RPMI7951 (cell line): ENCODE data around the gene C1orf105. TPM values are rescaled to one million over a fixed set of nuclear protein-coding genes. Genes with fewer than 3 reads are reported as not detected.
A peak's percentile ranks its signal among the peaks of the same experiment; 100 is the strongest.

Experiments used
- DNase-seq: peaks from one replicate; pipeline ENCODE4 v3.0.0-alpha.2; 2012; ENCODE audit warnings: low read depth
- total RNA-seq: library from RNA; depleted of rRNA; stranded (reverse); fragments of >200 nt; shearing (Covaris generic); gene quantifications from 2 replicates; pipeline ENCODE4 v1.2.3, GENCODE V29; 2014

C1orf105 gene
- total RNA-seq, 1 experiment from 2014 or later, result not detected

GRCh38 chr1:172395576-172395975 is 24.9 kb upstream of the C1orf105 start:
- no peak for DNase-seq

DNA sequence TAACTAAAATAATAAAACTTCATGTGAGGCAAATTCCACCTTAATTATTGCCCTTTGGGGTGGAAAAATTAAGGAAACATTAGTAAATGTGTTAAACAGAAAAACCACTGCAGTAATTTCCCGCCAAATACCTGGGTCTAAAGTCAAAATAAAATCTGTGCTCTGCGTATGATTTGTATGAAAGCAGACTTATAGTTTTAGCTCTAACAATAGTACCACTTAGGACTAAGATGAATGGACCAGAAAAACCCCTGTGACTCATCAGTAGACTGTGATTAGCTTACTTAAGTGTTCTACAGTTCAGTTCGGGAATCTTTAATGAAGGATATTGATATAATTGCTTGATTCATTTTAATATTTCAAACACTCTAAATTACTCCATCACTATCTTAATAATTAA is 23.3 kb upstream of the C1orf105 start:
- peak; percentile 70 for DNase-seq

GRCh38 chr1:172397633-172398032 is 22.9 kb upstream of the C1orf105 start:
- DNase-seq, result no peak

GRCh38 chr1:172398193-172398592 is 22.3 kb upstream of the C1orf105 start:
- no peak for DNase-seq

DNA sequence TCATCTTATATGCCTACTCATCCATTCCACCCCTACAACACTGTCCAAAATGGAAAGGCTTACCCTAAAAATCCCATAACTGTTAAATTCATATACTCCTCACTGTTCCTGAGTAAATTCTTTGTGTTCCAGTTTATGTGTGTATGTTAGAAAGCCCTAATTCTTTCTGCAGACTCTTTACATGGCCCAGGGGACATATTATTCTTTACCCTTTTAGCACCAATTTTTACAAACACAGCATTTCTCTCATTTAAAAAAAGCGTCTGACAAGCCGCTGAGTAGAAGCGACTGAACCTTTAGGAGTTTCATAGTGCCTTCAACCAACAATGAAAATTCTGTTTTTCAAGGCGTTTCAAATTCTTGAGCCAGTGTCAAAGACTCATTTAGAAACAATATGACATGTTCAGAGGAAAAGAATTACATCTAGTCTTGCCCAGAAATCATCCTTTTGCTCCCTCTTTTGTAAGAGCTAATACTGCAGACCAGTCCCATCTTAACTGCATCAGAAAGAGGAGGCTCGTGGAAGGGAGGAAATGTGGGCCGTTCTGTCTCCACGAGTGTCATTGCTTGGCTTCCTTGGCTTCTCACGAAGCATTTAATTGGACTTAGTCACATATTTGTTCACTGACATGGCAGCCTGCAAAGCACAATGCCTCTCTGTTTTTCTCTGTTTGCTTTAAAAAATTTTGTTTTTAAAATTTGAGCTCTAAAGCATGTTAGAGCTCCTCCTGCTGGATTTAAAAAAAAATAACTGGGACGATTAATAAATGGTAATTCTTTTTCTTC is 21.3 kb upstream of the C1orf105 start:
- peak; percentile 97 for DNase-seq

- DNase-seq, result peak; percentile 20
These were observed 20.4 kb upstream of the C1orf105 start for GRCh38 chr1:172399756-172400721.

DNA sequence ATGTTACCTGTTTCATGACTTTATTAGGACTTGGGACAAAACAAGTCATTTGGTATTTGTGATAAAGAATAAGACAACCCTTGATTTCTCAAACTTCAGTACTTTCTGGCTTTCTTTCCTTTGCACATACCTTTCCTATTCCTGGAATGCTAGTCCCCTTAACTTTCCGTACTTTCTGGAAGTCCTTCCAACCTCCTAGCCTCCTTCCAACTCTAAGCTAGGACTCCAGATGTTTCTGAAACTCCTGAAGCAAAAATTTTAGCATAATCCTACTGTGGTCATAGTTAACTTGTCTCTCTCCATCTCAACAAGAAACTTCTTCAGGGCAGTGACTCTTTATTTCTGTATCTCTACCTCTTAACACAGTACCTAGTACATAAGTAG is 19.8 kb upstream of the C1orf105 start:
- DNase-seq, result no peak

GRCh38 chr1:172401477-172401876 is 19.0 kb upstream of the C1orf105 start:
- no peak for DNase-seq

DNA sequence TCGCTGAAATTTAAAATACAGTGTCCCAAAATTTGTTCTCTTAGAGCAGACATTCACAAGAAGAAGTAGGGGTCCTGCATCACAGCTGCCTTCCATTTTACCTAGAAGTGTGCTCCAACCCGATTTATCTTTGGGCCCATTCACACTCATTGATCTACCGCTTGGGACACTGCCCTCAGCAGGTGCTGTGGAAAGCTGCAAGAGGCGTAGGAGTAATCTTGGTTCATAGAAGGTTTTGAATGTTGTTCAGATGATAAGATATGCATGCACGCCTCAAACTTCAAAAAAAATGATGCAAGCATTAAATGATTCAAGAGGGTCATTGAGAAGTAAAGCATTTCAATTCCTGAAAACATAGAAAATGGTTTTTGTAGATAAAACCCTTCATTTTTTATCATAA is 18.6 kb upstream of the C1orf105 start:
- no peak for DNase-seq

- DNase-seq, result no peak
These were observed 17.5 kb upstream of the C1orf105 start for GRCh38 chr1:172402878-172403569.

- DNase-seq, result no peak
These were observed 16.4 kb upstream of the C1orf105 start for GRCh38 chr1:172404121-172404520.

- no peak for DNase-seq
These were observed 14.6 kb upstream of the C1orf105 start for GRCh38 chr1:172405912-172406311.

GRCh38 chr1:172406968-172407367 is 13.5 kb upstream of the C1orf105 start:
- no peak for DNase-seq

DNA sequence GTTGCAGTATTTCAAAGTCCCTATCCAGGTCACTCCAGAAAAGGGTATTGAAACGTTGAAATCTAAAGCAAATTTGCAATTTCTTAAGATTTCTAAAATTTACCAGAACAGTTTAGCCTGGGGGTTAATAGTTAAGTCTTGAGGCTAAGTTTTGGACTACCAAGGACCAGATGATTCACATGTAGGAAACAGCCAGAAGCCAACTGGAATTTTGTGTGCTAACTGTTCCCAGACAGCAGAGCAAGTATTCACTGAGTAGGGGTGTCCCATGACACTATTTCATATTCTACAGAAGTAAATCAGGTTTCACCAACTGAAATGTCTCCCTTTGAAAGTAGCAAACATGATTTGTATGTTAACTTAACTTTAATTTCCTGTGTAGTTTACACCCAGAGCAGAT is 11.5 kb upstream of the C1orf105 start:
- DNase-seq, result peak; percentile 36

DNA sequence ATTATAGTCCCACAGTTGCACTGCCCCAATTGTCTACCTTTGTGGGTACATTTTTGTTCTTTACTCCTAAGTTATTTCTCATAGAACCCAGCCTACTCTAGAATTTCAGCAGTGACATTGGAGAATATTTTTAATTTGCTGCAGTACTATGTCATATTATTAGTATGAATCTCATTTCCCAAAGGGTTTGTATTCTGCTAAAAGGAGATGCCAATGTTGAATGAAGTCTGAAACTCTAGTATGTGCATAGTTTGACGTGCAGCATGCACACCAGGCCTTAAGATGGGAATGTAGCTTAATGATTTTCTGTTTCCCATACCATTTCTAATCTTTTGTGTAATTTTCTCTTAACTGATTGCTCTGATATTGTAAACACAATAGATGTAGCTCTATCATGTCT is 10.5 kb upstream of the C1orf105 start:
- DNase-seq, result no peak

DNA sequence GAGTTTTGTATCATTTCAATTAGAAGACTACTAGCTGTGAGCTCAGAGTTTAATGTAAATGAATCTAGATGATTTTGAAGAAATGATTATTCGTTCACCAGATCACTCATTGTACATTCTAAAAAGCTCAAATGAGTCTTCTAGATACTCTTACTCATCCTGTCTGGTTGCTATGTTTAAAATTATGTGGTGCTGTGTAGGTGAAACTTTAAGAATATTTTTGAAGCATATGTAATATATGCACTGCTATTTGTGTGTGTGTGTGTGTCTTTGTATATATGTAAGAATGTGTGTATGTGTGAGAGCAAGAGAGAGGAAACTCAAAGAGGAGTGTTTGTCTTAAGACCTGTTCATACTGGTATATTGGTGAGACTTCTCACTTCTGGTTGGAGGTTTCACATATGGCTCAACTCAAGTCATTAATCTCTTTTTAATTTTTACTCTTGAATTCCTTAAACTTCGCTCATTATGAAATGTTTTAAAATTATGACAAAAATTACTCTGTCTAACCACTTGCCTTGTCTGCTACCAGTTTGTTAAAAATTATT is 8.6 kb upstream of the C1orf105 start:
- DNase-seq, result no peak

DNA sequence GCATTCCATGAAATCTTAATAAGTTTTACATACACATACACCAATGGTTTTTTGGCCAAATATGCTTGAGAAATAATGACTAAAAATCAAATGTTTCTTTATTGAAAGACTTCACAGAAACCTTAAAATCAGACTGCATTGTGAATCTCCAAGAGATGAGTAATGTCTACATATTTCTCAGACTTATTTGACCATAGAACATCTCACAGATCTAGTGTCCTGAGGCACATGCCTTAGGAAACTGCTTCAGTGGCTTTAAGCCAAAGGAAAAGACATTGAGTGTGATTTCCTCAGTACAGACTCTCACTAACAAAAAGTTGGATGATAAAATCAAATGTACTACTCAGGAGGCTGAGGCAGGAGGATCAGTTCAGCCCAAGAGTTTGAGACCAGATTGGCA is 6.2 kb upstream of the C1orf105 start:
- peak; percentile 25 for DNase-seq

GRCh38 chr1:172416496-172417035 is 3.9 kb upstream of the C1orf105 start:
- DNase-seq, result no peak

DNA sequence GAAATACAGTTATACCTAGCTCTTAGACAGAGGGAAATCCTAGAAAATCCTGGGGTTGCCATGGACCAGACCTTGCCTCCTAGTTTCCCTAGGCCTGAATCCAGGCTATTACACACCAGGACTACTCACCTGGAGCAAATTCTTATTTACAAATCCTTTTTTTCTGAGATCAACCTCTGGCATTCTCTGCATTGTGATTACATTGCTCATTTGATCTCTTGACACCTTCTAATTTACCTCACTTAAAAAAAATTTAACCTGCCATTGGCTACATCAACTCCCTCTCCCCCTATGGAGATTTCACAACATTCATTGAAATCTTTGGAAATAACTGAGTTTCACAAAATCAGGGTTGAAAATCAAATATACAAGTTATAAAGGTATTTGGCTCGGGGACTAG is 2.9 kb upstream of the C1orf105 start:
- no peak for DNase-seq

GRCh38 chr1:172421974-172422604 is 1.6 kb downstream of the C1orf105 start:
- no peak for DNase-seq

DNA sequence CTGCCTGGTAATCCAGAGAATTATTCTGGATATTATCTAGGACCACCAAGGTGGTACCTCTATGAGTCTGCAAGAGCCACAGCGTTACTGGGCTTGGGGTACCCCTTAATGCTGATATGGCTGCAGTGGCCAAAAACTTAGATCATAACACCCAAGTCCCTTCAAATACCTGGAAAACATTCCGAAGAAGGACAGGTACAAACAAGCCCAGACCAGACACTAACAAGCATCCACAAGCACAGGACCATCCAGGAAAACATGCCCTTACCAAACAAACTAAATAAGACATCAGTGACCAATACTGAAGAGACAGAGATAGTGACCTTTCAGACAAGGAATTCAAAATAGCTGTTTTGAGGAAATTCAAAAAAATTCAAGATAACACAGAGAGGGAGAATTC is 2.9 kb downstream of the C1orf105 start:
- no peak for DNase-seq
